H1 (cell line): ENCODE data around the gene CHST11. TPM values are rescaled to one million over a fixed set of nuclear protein-coding genes. Genes with fewer than 3 reads are reported as not detected.

Source experiments
- CTCF ChIA-PET: fragments of 300-600 bp; sonication (Branson Sonifier 250); formaldehyde crosslinking; loops from one replicate; lab custom pipeline; 2021; ENCODE audit not compliant: partially characterized antibody; lab: Charles Lee
- POLR2A ChIA-PET: fragments of 300-600 bp; sonication (Branson Sonifier 250); formaldehyde crosslinking; loops from one replicate; lab custom pipeline; 2021; ENCODE audit warnings: inconsistent platforms; ENCODE audit not compliant: partially characterized antibody; lab: Charles Lee
- DNase-seq, 2 experiments: peaks; one replicate each; pipeline versions ENCODE4 v3.0.0 to v3.0.0-alpha.2; 2010 to 2022; ENCODE audit warnings: low spot score in 2 of 2, low read depth in 1 of 2, mixed read lengths in 1 of 2
- FAIRE-seq: peaks from 2 replicates; lab custom pipeline; 2011; peaks lifted over from hg19 to GRCh38; lab: Jason Lieb, UNC
- H2AFZ ChIP-seq: 2 replicates; pipeline ENCODE4 v1.8.1; 2012; ENCODE audit warnings: low read length, inconsistent platforms
- H2AK5ac ChIP-seq: 2 replicates; pipeline ENCODE4 v1.6.1; 2013; ENCODE audit warnings: low read depth, low read length
- H2BK120ac ChIP-seq: replicated peaks from 2 replicates; pipeline ENCODE3; 2013; ENCODE audit warnings: low read depth, low read length, inconsistent platforms
- H2BK12ac ChIP-seq: 2 replicates; pipeline ENCODE4 v1.6.1; 2013; ENCODE audit warnings: low read depth, low read length
- H2BK15ac ChIP-seq: 2 replicates; pipeline ENCODE4 v1.6.1; 2013; ENCODE audit warnings: low read length
- H2BK20ac ChIP-seq: 2 replicates; pipeline ENCODE4 v1.6.1; 2013; ENCODE audit warnings: low read length
- H2BK5ac ChIP-seq: 2 replicates; pipeline ENCODE4 v1.6.1; 2013; ENCODE audit warnings: low read depth, low read length
- H3K14ac ChIP-seq: 2 replicates; pipeline ENCODE4 v1.6.1; 2013; ENCODE audit warnings: inconsistent platforms; ENCODE audit not compliant: insufficient read length
- H3K18ac ChIP-seq: 2 replicates; pipeline ENCODE4 v1.6.1; 2013; ENCODE audit warnings: low read length; ENCODE audit errors: extremely low read depth
- H3K23ac ChIP-seq: 2 replicates; pipeline ENCODE4 v1.6.1; 2013; ENCODE audit warnings: inconsistent platforms; ENCODE audit not compliant: insufficient read length
- H3K23me2 ChIP-seq: 2 replicates; pipeline ENCODE4 v1.6.1; 2013; ENCODE audit warnings: low read depth, low read length
- H3K27ac ChIP-seq: 2 replicates; pipeline ENCODE4 v1.6.1; 2011; ENCODE audit warnings: low read depth, low read length, inconsistent platforms
- H3K27me3 ChIP-seq, 4 experiments: replicated peaks in 1 of 4; 1 replicate in 1 of 4; 2 replicates in 3 of 4; pipeline versions ENCODE4 v1.6.1 to v1.8.1; 2011 to 2013; ENCODE audit warnings: low read length in 3 of 4, mild to moderate bottlenecking in 3 of 4, inconsistent platforms in 2 of 4, mixed read lengths in 2 of 4, moderate library complexity in 1 of 4; ENCODE audit not compliant: control insufficient read depth in 3 of 4, insufficient read depth in 3 of 4; ENCODE audit errors: extremely low read depth in 1 of 4
- H3K36me3 ChIP-seq, 4 experiments: 2 replicates each; pipeline versions ENCODE4 v1.6.1 to v1.8.1; 2011 to 2013; ENCODE audit warnings: mild to moderate bottlenecking in 4 of 4, low read length in 3 of 4, moderate library complexity in 2 of 4, control low read depth in 1 of 4, inconsistent platforms in 1 of 4; ENCODE audit not compliant: insufficient read depth in 4 of 4, control insufficient read depth in 2 of 4
- H3K4ac ChIP-seq: replicated peaks from 2 replicates; pipeline ENCODE3; 2013; ENCODE audit warnings: low read length, low read depth, mixed read lengths, inconsistent platforms; ENCODE audit not compliant: insufficient read length
- H3K4me1 ChIP-seq, 4 experiments: replicated peaks in 1 of 4; 1 replicate in 1 of 4; 2 replicates in 3 of 4; pipeline versions ENCODE4 v1.6.1 to v1.8.1; 2011 to 2013; ENCODE audit warnings: low read length in 3 of 4, inconsistent platforms in 2 of 4, mixed read lengths in 1 of 4; ENCODE audit not compliant: insufficient read depth in 4 of 4, control insufficient read depth in 3 of 4
- H3K4me2 ChIP-seq, 2 experiments: 2 replicates each; pipeline versions ENCODE4 v1.6.1 to v1.8.1; 2011 to 2013; ENCODE audit warnings: low read depth in 2 of 2, low read length in 2 of 2, control low read depth in 1 of 2, inconsistent platforms in 1 of 2, mild to moderate bottlenecking in 1 of 2; ENCODE audit not compliant: insufficient read depth in 1 of 2
- H3K4me3 ChIP-seq, 4 experiments: fragments of 200-600, 300-600 bp in 1 of 4; sonication (generic), shearing (Covaris generic), sonication (Bioruptor Twin) in 1 of 4; 2 replicates each; pipeline versions ENCODE4 v1.5.1 to v1.8.1; 2011 to 2016; ENCODE audit warnings: low read length in 4 of 4, low read depth in 3 of 4, control low read depth in 2 of 4, inconsistent platforms in 2 of 4, mild to moderate bottlenecking in 2 of 4, mixed read lengths in 1 of 4, moderate library complexity in 1 of 4; ENCODE audit not compliant: insufficient read depth in 2 of 4; ENCODE audit errors: extremely low read depth in 1 of 4
- H3K56ac ChIP-seq: replicated peaks from 2 replicates; pipeline ENCODE3; 2013; ENCODE audit warnings: low read depth, mild to moderate bottlenecking, mixed read lengths, low read length, inconsistent platforms; ENCODE audit not compliant: insufficient read length
- H3K79me1 ChIP-seq: 2 replicates; pipeline ENCODE4 v1.6.1; 2013; ENCODE audit warnings: low read depth, low read length, control low read depth
- H3K79me2 ChIP-seq, 2 experiments: 2 replicates each; pipeline versions ENCODE4 v1.6.1 to v1.8.1; 2012 to 2013; ENCODE audit warnings: low read length in 2 of 2, mild to moderate bottlenecking in 2 of 2, inconsistent platforms in 1 of 2; ENCODE audit not compliant: insufficient read depth in 2 of 2, control insufficient read depth in 1 of 2
- H3K9ac ChIP-seq, 4 experiments: replicated peaks in 1 of 4; 1 replicate in 1 of 4; 2 replicates in 3 of 4; pipeline versions ENCODE4 v1.6.1 to v1.8.1; 2011 to 2013; ENCODE audit warnings: low read depth in 3 of 4, low read length in 3 of 4, control low read depth in 2 of 4, mild to moderate bottlenecking in 2 of 4, moderate library complexity in 2 of 4, inconsistent platforms in 1 of 4; ENCODE audit errors: extremely low read depth in 1 of 4
- H3K9me3 ChIP-seq, 2 experiments: 2 replicates each; pipeline versions ENCODE4 v1.6.1 to v1.8.1; 2012 to 2013; ENCODE audit warnings: mild to moderate bottlenecking in 2 of 2, moderate library complexity in 2 of 2, control low read depth in 1 of 2, inconsistent platforms in 1 of 2, low read depth in 1 of 2, low read length in 1 of 2, mixed read lengths in 1 of 2; ENCODE audit not compliant: insufficient read depth in 2 of 2
- H4K20me1 ChIP-seq, 2 experiments: replicated peaks in 1 of 2; 2 replicates each; pipeline versions ENCODE3 to v1.8.1; 2011 to 2013; ENCODE audit warnings: inconsistent platforms in 2 of 2, low read length in 2 of 2, mild to moderate bottlenecking in 1 of 2; ENCODE audit not compliant: insufficient read depth in 2 of 2, control insufficient read depth in 1 of 2
- H4K5ac ChIP-seq: 2 replicates; pipeline ENCODE4 v1.6.1; 2013; ENCODE audit warnings: low read length, low read depth, mixed read lengths, inconsistent platforms; ENCODE audit not compliant: insufficient read length
- H4K8ac ChIP-seq: 2 replicates; pipeline ENCODE4 v1.8.0; 2013; ENCODE audit warnings: mild to moderate bottlenecking, moderate library complexity, low read length, inconsistent platforms; ENCODE audit not compliant: insufficient read depth; ENCODE audit errors: extremely low read depth
- H4K91ac ChIP-seq: replicated peaks from 2 replicates; pipeline ENCODE3; 2013; ENCODE audit warnings: low read length, mixed read lengths, inconsistent platforms; ENCODE audit not compliant: insufficient read length
- BACH1 ChIP-seq: IDR thresholded peaks from 2 replicates; pipeline ENCODE4 v1.6.1; 2012; ENCODE audit warnings: low read length, improper control_type of control experiment
- CTCF ChIP-seq, 3 experiments: IDR thresholded peaks; 1 replicate in 2 of 3; 2 replicates in 1 of 3; pipeline versions ENCODE4 v1.5.1 to v1.6.1; 2011; ENCODE audit warnings: low read length in 3 of 3, mild to moderate bottlenecking in 3 of 3, inconsistent platforms in 2 of 3, low read depth in 1 of 3, moderate library complexity in 1 of 3; ENCODE audit not compliant: insufficient read depth in 1 of 3; ENCODE audit errors: control extremely low read depth in 1 of 3
- RAD21 ChIP-seq, 2 experiments: IDR thresholded peaks in 1 of 2; conservative IDR thresholded peaks in 1 of 2; 2 replicates each; pipeline ENCODE4 v1.6.1; 2011; ENCODE audit warnings: low read depth in 2 of 2, low read length in 2 of 2, improper control_type of control experiment in 1 of 2, inconsistent platforms in 1 of 2, mild to moderate bottlenecking in 1 of 2, moderate library complexity in 1 of 2
- WGBS, 2 experiments: shearing (Covaris generic) in 1 of 2; methylation state at CpG; one replicate each; pipeline versions ENCODE4 v1.1.6 to v1.1.7; 2013 to 2015; ENCODE audit warnings: low lambda C conversion rate in 2 of 2, mixed read lengths in 2 of 2, inconsistent platforms in 1 of 2, low coverage in 1 of 2, missing lambda C conversion rate in 1 of 2; ENCODE audit not compliant: insufficient replicate concordance in 2 of 2, insufficient coverage in 1 of 2, insufficient read length in 1 of 2; ENCODE audit errors: extremely low coverage in 1 of 2, missing lambda C conversion rate in 1 of 2; 5-methylcytosine and 5-hydroxymethylcytosine counted together
- polyA plus RNA-seq, 7 experiments: library from polyadenylated mRNA; depleted of rRNA in 3 of 7; stranded (reverse) in 5 of 7; unstranded in 2 of 7; fragments of >200 nt in 5 of 7; fragments of 200-250 nt in 2 of 7; gene quantifications; 1 replicate in 5 of 7; 2 replicates in 1 of 7; 4 replicates in 1 of 7; pipeline versions ENCODE4 v1.2.1 to v1.2.3, GENCODE V29; 2011 to 2013; ENCODE audit warnings: missing spikeins in 2 of 7, mixed read lengths in 2 of 7
- total RNA-seq: library from RNA; stranded (reverse); fragmentation: NEBNext Ultra II Directional; extraction: Animal tissue kit (Norgen Biotek cat#: 25700); gene quantifications from 2 replicates; pipeline ENCODE4 v1.2.1, GENCODE V29; 2021

CHST11 gene
- total and polyA plus RNA-seq, 2 of the 8 experiments (the other 6 are each of a cell fraction or from before 2014, with no cell fraction given): 14.4 to 20.8 TPM

GRCh38 chr12:104653730-104654664 lies 197.2 kb downstream of the CHST11 start:
- H2BK15ac ChIP-seq: no peak overlapping the region
- H2BK20ac ChIP-seq: no peak overlapping the region

More at GRCh38 chr12:104653730-104654664, 197.2 kb downstream of the CHST11 start:
- H3K4me1 ChIP-seq: peaks cover 1 to 16% (median 12%) of the 10 kb centered on the region in 4 experiments; a peak in 5 of 7 replicates
- H3K23ac ChIP-seq: no peak overlapping the region
- no peaks in the 10 kb centered on the region for H3K9me3 ChIP-seq
- H3K79me2 ChIP-seq: no peaks in the 10 kb centered on the region
- no peak overlapping the region for H3K18ac ChIP-seq
- H3K4me2 ChIP-seq: no peak overlapping the region
- H3K79me1 ChIP-seq: no peaks in the 10 kb centered on the region
- DNase-seq (peak in 1 of 2 experiments; percentile 72), FAIRE-seq (peak; percentile 71)
- H3K27me3 ChIP-seq: no peaks in the 10 kb centered on the region
- H3K4me3 ChIP-seq: no peak overlapping the region
- H4K5ac ChIP-seq: no peak overlapping the region
- no peak overlapping the region for H3K56ac ChIP-seq
- H4K20me1 ChIP-seq: no peaks in the 10 kb centered on the region
- WGBS, 2 experiments: 81% methylated on average over 12 of the region's 12 CpGs; no CpG with 5 or more reads in 1 of the 2 experiments
- no peak overlapping the region for H3K4ac ChIP-seq
- no peak overlapping the region for H3K9ac ChIP-seq
- H4K8ac ChIP-seq: no peak overlapping the region; the same call in 1 of the 2 replicates
- CTCF ChIA-PET: interaction anchor here (0.6 to 2.2 kb wide), 36 partner anchors 8 to 428 kb away, joined by 3 to 28 read pairs (median 4); partner anchors contain the start of gene CHST11
- no peaks in the 10 kb centered on the region for H3K23me2 ChIP-seq
- H2AK5ac ChIP-seq: peak overlapping the region; percentile 6; the same call in 1 of the 2 replicates
- no peak overlapping the region for H3K14ac ChIP-seq
- H2BK5ac ChIP-seq: no peak overlapping the region
- H2BK12ac ChIP-seq: no peak overlapping the region
- TF ChIP-seq RAD21 (IDR thresholded peaks at IDR 0.05 in 1 of 2, conservative IDR thresholded peaks at IDR 0.05 in 1 of 2; ENCODE audit: low read depth in 2 of 2, low read length in 2 of 2) (peak; percentile 36 to 66), CTCF (IDR thresholded peaks at IDR 0.05; ENCODE audit: control extremely low read depth in 1 of 3, insufficient read depth in 1 of 3, low read depth in 1 of 3, low read length in 3 of 3) (peak; percentile 47 to 77 (median 77)), BACH1 (no peak)
- no peaks in the 10 kb centered on the region for H3K36me3 ChIP-seq
- H4K91ac ChIP-seq: no peak overlapping the region
- H3K27ac ChIP-seq: no peak overlapping the region
- H2BK120ac ChIP-seq: no peak overlapping the region
- H2AFZ ChIP-seq: no peak overlapping the region
- POLR2A ChIA-PET: interaction anchor here (1.1 kb wide), 1 partner anchor 18 kb away, joined by 4 read pairs; no protein-coding TSS in a partner anchor
